ENCODE measurements around the gene DEUP1.

DEUP1 gene

GRCh38 chr11:93476796-93477195 lies 146.3 kb downstream of the DEUP1 start:
- in situ Hi-C loops (cut with MboI; ENCODE audit: low sequenced_read_pairs): no loop called here

- in situ Hi-C loops (cut with MboI; ENCODE audit: low sequenced_read_pairs): no loop called here
Measured at GRCh38 chr11:93477684-93478234, 147.2 kb downstream of the DEUP1 start.

GRCh38 chr11:93478841-93479240 lies 148.3 kb downstream of the DEUP1 start:
- in situ Hi-C loops (cut with MboI; ENCODE audit: low sequenced_read_pairs): no loop called here

GRCh38 chr11:93480256-93480655 lies 149.7 kb downstream of the DEUP1 start:
- in situ Hi-C loops (cut with MboI; ENCODE audit: low sequenced_read_pairs): no loop called here

GRCh38 chr11:93480756-93481155 lies 150.2 kb downstream of the DEUP1 start:
- in situ Hi-C loops (cut with MboI; ENCODE audit: low sequenced_read_pairs): no loop called here

- in situ Hi-C loops (cut with MboI; ENCODE audit: low sequenced_read_pairs): no loop called here
Measured at GRCh38 chr11:93481279-93481678, 150.7 kb downstream of the DEUP1 start.

- in situ Hi-C loops (cut with MboI; ENCODE audit: low sequenced_read_pairs): no loop called here
Measured at GRCh38 chr11:93481696-93482095, 151.2 kb downstream of the DEUP1 start.

GRCh38 chr11:93482556-93482955 lies 152.0 kb downstream of the DEUP1 start:
- in situ Hi-C loops (cut with MboI; ENCODE audit: low sequenced_read_pairs): no loop called here

- in situ Hi-C loops (cut with MboI; ENCODE audit: low sequenced_read_pairs): no loop called here
Measured at GRCh38 chr11:93484716-93485115, 154.2 kb downstream of the DEUP1 start.

GRCh38 chr11:93485983-93486382 lies 155.4 kb downstream of the DEUP1 start:
- in situ Hi-C loops (cut with MboI; ENCODE audit: low sequenced_read_pairs): no loop called here

GRCh38 chr11:93487032-93487483 lies 156.5 kb downstream of the DEUP1 start:
- in situ Hi-C loops (cut with MboI; ENCODE audit: low sequenced_read_pairs): no loop called here
